Kidney capillary endothelial cell (primary cell): ENCODE data around the gene RELL2.

ENCODE experiments used
- DNase-seq: peaks from one replicate; pipeline ENCODE4 v3.0.0-alpha.2; 2018; ENCODE audit warnings: low spot score

The RELL2 gene

DNA sequence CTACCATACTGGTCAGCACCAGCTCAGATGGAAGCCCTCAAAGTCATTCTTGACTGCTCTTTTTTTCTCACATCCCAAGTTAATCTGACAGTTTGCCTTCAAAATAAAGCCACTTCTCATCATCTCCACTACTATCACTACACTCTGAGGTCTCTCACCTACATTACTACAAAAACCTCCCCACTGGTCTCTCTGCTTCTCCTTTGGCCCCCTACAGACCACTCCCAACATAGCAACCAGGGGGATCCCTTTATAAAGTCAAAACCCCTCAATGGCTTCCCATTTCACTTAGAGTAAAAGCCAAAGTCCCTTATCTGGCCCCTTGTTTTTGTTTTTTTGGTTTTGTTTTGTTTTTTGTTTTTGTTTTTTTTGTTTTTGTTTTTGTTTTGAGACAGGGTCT, 40.6 kb downstream of the RELL2 start:
- no peak for DNase-seq

DNA sequence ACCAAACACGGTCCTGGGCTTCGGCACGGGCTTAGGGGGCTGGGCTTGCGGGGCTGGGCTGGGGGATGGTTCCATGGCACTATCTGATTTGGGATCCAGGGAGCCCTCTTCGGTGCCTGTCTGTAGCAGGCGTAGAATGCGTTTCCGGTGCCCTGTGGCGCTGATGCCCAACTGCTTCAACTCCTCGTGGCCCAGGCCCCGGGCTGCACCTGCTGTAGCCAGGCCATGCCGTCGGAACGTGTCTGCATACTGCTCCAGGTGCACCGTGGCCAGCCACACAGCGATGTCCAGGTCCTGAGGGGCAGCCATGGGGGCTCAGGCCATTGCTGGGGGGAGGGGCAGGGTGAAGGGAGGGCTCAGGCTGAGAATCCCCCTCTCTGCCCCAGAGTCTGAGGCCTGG, 43.4 kb downstream of the RELL2 start:
- no peak for DNase-seq

- peak; percentile 98 for DNase-seq
These were observed 44.0 kb downstream of the RELL2 start for GRCh38 chr5:141680751-141681201.

DNA sequence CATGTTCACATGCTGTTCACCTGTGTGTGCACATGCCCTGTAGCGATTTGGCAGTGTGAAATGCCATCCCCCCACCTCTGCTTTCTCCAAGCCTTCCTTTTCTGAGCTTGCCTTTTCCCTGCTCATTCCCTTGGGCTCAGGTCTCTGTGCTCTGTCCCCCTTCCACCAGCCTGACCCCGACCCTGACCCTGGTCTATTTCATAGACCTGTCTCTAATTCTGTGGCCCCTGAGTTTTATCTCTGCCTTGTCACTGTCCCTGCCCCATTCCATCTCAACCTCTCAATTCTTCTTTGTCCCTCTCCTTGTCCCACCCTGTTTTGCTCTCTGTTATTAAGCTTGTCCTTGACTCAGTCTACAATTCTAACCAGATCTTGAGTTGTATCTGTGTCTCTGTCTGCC, 44.5 kb downstream of the RELL2 start:
- DNase-seq: no peak

DNA sequence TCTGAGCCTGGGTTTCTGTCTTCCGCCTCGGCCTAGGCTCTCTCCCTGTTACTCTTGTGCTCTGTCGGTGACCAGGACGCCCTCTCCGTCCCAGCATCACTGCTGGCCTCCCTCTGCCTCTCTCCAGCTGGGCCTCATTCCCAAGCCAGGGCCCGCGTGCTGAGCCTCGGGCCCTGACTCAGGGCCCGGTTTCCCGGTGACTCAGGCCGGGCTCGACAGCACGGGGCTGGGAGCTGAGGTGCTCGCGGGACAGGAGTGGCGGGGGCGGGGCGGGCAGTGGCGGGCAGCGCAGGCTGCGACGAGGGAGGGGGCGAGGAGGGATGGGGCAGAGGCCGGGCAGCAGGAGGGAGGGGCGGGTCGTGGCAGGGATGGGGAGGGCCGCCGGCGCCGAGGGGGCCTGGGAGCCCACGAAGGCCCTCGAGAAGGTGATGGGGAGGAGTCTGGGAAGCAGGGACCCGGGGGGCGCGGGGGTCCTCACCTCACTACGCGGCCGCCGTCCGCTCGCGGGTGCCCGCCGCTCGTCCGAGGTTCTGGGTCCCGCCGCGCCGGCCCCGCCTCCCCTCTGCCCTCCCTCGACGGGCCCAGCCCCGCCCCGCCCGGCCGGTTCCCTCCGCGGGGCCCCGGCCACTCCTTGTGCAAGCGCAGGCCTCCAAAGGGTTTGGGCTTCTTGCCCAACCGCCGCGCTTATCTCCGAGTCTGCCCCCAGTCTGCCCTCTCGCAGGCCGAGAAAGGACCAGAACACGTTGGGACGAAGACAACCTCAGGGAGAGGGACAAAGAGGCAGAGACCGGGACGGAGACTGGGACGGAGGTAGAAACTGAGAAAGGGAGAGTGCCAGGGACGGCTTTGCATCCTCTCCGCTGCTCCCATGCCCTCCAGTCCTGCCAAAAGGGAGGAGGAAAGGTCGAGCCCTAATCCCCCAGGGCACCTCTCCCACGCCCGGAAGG, 45.2 kb downstream of the RELL2 start, which contains the start of gene ARAP3:
Gene ARAP3 (minus strand): TSS at position 536 of the 947 bp plus-strand sequence. CDS start 1,744 bp downstream, outside the sequence.
- DNase-seq: peak; percentile 93

DNA sequence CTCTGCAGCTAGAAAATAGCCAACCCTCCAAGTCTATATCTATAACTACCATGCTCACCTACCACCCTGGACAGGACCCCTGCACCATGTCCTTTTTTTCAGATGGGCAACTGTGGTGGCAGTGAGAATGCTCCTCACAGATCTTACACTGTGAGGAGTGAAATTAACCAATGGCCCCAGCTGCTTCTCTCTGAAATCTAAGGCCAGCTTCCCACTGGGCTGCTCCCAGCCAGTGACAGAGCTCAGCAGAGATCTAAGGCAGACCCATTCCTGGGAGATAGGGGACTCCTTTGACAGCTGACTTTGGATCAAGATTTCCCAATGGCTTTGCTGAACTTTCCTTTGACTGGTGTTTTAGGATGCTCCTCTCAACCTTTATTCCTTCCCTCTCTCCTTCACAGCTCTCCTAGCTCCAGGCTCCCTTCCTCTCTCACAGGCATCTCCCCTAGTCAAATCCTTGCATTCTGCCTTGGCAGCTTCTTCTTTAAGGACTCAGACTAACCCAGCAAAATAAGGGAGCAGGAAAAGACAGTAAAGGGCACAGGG, 46.9 kb downstream of the RELL2 start:
- DNase-seq: no peak

DNA sequence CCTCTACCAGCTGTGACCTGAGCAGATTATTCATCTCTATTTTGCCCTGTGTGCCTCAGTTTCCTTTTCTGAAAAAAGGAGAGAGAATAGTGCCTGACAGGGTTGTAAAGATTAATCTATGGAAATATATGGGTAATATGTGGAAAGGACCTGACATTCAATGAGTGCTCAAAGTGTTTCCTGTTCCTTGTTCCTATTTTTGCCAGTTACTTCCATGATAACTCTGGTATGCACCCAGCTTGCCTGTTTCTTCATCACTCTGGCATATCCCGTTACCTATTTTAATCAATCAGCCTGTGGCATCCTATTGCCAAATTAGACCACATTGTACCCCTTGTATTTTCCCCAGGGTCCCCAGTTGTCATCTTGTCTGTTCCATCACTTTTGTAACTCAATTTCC, 48.8 kb downstream of the RELL2 start:
- DNase-seq: no peak

DNA sequence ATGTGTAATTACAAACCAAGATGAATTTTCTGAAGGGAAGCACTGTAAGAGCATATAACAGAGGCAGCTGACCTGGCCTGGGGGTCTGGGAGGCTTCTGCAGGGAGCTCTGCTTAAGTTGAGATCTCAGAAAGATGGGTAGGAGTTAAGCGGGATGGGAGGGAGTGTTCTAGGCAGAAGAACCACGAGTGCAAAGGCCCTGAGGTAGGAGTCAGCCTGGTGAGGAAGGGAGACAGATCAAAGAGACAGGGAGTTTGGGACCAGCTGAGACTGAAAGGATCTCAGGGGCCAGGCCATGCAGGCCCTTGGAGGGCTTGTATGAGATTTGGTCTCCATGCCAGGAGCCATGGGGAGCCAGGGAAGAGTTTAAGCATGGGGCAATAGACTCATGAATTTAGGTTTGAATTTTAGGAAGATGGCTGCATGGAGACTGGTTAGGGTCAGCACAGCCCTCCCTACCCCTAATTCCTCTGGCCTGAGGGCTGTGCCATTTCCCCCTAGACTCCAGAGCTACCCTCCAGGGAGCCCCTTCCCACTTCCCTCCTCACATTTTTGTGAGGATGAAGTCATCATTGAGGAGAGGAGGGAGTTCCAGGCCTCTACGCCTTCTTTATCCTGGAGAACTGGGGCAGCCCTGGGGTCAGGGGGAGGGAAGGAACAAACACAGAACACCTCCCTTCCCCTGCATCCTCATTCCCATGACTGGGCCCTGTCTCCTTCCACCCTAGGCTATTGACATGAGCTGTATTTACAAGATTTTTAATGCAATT, 50.0 kb downstream of the RELL2 start:
- no peak for DNase-seq
